ENCODE measurements around the gene STT3B.

STT3B gene

DNA sequence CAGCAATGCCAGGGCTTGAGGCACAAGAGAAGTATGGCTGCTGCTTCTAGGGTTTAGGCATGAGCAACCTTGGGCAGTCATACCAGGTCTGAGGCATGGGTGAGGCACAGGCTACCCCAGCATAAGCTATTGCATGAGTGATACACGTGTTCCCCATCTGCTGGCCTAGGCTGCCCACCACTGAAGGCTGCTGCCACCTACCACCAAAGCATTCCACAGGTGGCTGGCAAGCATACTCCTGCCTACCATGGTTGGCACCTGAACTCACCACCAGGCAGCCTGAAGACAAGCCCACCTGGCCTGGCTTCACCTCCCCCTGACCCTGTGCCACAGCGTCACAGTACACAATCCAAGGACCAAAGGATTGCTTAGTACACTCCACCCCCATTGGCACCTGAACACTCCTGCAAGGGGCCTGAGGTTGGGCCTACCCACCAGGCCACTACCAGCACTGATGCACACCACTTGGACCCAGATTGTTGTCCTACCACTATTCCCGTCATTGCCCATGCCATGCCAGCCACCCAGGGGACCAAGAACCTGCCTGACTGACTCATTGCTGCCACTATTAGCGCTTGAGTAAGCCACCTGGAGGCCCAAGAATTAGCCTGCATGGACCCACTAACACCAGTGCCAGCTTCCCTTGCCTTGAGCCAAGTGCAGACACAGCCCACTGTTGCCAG lies 115.7 kb downstream of the STT3B start:
- TF ChIP-seq, protein P1, sequence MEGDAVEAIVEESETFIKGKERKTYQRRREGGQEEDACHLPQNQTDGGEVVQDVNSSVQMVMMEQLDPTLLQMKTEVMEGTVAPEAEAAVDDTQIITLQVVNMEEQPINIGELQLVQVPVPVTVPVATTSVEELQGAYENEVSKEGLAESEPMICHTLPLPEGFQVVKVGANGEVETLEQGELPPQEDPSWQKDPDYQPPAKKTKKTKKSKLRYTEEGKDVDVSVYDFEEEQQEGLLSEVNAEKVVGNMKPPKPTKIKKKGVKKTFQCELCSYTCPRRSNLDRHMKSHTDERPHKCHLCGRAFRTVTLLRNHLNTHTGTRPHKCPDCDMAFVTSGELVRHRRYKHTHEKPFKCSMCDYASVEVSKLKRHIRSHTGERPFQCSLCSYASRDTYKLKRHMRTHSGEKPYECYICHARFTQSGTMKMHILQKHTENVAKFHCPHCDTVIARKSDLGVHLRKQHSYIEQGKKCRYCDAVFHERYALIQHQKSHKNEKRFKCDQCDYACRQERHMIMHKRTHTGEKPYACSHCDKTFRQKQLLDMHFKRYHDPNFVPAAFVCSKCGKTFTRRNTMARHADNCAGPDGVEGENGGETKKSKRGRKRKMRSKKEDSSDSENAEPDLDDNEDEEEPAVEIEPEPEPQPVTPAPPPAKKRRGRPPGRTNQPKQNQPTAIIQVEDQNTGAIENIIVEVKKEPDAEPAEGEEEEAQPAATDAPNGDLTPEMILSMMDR (IDR thresholded peaks at IDR 0.05; ENCODE audit: low read depth, low read length, missing control alignments) = no peak
- H3K4me3 ChIP-seq (ENCODE audit: low read depth, low read length) = no peak overlapping the region
- no peak for DNase-seq (ENCODE audit: low read depth)

DNA sequence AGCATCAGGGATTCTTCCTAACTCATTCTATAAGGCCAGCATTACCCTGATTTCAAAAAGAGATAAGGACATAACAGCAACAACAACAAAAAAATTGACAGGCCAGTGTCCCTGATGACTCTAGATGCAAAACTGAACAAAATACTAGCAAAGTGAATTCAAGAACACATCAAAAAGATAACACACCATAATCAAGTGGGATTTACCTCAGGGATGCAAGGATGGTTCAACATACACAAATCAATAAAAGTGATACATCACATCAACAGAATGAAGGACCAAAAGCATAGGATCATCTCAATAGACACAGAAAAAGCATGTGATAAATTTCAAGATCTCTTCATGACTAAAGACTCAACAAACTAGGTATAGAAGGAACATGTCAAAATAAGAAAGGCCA lies 119.6 kb downstream of the STT3B start:
- no peak overlapping the region for H3K4me3 ChIP-seq (ENCODE audit: low read depth, low read length)
- TF ChIP-seq, protein P1 (IDR thresholded peaks at IDR 0.05; ENCODE audit: low read depth, low read length, missing control alignments) = no peak
- DNase-seq (ENCODE audit: low read depth) = no peak

DNA sequence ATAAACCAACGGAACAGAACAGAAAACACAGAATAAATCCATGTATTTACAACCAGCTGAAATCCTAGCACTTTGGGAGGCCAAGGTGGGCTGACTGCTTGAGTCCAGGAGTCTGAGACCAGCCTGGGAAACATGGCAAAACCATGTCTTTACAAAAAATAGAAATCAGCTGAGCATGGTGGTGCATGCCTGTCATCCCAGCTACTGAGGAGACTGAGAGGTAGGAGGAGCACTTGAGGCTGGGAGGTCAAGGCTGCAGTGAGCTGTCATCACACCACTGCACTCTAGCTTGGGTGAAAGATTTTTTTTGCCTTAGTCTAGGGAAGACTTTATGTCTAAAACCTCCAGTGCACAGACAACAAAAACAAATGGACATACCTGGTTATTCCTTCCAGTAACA lies 120.7 kb downstream of the STT3B start:
- TF ChIP-seq, protein P1 (IDR thresholded peaks at IDR 0.05; ENCODE audit: low read depth, low read length, missing control alignments) = no peak
- no peak for DNase-seq (ENCODE audit: low read depth)
- H3K4me3 ChIP-seq (ENCODE audit: low read depth, low read length) = no peak overlapping the region

DNA sequence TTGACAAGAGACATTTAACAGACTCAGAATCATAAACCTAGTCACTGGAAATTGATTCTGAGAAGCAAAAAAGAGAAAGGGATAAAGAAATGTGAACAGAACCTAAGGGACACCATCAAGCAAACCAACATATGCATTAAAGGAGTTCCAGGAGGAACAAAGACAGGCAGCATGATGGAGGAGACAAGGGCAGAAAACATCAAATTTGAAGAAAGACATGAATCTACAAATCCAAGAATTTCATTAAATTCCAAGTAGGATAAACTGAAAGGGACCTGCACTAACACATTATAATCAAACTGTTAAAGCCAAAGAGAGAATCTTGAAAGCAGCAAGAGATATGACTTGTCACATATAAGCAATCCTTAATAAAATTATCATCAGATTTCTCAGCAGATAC lies 122.3 kb downstream of the STT3B start:
- TF ChIP-seq, protein P1 (IDR thresholded peaks at IDR 0.05; ENCODE audit: low read depth, low read length, missing control alignments) = no peak
- H3K4me3 ChIP-seq (ENCODE audit: low read depth, low read length) = no peak overlapping the region
- DNase-seq (ENCODE audit: low read depth) = no peak

DNA sequence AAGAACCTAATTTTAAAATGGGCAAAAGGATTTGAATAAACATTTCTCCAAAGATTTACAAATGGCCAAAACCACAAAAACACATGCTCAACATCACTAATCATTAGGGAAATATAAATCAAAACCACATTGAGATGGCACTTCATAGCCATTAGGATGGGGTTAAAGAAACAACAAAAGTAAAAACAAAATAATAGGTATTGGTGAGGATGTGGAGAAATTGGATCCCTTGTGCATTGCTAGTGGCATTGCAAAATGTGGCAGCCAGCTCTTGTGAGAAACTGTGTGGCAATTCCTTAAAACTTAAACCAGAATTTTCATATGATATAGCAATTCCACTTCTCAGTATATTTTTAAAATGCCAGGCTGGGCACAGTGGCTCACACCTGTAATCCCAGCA lies 126.5 kb downstream of the STT3B start:
- H3K4me3 ChIP-seq (ENCODE audit: low read depth, low read length) = no peak overlapping the region
- TF ChIP-seq, protein P1 (IDR thresholded peaks at IDR 0.05; ENCODE audit: low read depth, low read length, missing control alignments) = no peak
- no peak for DNase-seq (ENCODE audit: low read depth)

DNA sequence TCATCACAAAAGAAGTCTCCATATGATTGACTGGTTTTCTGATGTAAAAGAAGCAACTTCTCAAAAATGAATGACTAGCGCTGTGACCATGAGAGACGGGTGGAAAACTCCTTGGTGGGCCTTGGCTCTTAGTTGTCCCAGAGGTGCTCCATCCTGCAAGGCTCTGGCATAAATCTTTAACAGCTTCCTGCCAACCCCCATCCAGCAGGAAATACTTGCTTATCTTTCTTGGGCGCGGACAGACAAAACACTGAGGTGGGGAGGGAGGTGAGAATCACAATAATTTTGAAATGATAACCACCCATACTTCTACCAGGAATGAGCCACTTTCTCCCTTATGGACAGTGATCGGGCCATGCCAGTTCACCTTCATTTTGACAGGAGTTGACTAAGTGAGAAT lies 128.6 kb downstream of the STT3B start:
- TF ChIP-seq, protein P1 (IDR thresholded peaks at IDR 0.05; ENCODE audit: low read depth, low read length, missing control alignments) = no peak
- no peak overlapping the region for H3K4me3 ChIP-seq (ENCODE audit: low read depth, low read length)
- DNase-seq (ENCODE audit: low read depth) = no peak

DNA sequence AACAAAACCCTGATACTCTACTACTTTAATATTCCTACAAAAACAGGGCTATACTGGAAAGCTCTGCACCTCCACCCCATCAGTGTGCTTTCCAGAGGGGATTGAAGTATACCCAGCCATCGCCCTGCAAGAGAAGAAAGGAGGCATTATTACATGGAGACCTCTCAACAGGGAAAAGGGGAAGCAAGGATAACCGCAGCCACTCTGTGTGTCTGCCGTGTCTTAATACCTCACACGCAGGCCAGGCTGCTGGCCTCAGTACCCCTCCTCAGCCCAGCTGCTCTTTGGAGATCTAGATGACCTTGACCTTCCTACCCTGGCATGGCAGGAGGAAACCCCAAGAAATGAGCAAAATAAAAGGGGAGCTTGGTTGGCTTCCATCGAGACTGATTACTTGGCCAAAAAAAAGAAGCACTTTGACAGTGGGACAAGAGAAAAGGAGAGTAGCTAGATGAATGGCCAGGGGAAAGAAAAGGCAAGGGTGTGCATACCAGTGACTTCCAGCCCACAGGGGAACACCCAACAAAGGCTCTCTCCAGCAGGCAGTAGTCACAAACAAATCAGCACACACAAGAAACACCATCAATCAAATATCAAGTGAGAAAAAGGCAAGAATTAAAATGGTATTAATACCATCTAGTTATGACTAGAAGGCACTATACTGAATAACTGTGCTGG lies 129.4 kb downstream of the STT3B start:
- H3K4me3 ChIP-seq (ENCODE audit: low read depth, low read length) = no peak overlapping the region
- TF ChIP-seq, protein P1 (IDR thresholded peaks at IDR 0.05; ENCODE audit: low read depth, low read length, missing control alignments) = no peak
- no peak for DNase-seq (ENCODE audit: low read depth)

Measured in GM12864 (cell line).